GM21786 (cell line): ENCODE data around the gene COL23A1.

ENCODE experiments used
- ATAC-seq: cut with Tn5 transposase; IDR thresholded peaks from one replicate; pipeline ENCODE4 v1.9.1; 2021; ENCODE audit not compliant: unreplicated experiment

Gene COL23A1

GRCh38 chr5:178483620-178484019, 106.6 kb downstream of the COL23A1 start:
- no peak for ATAC-seq

- no peak for ATAC-seq
Observed at GRCh38 chr5:178479261-178479660, 110.9 kb downstream of the COL23A1 start.

- ATAC-seq: no peak
Observed at GRCh38 chr5:178478370-178478769, 111.8 kb downstream of the COL23A1 start.

- no peak for ATAC-seq
Observed at GRCh38 chr5:178477802-178478201, 112.4 kb downstream of the COL23A1 start.

- no peak for ATAC-seq
Observed at GRCh38 chr5:178476972-178477754, 113.0 kb downstream of the COL23A1 start.

GRCh38 chr5:178476531-178476930, 113.7 kb downstream of the COL23A1 start:
- no peak for ATAC-seq

- ATAC-seq: no peak
Observed at GRCh38 chr5:178475422-178475821, 114.8 kb downstream of the COL23A1 start.

GRCh38 chr5:178474562-178475184, 115.5 kb downstream of the COL23A1 start:
- ATAC-seq: no peak

- no peak for ATAC-seq
Observed at GRCh38 chr5:178473854-178474253, 116.3 kb downstream of the COL23A1 start.

GRCh38 chr5:178472138-178472537, 118.1 kb downstream of the COL23A1 start:
- ATAC-seq: no peak

- ATAC-seq: no peak
Observed at GRCh38 chr5:178471711-178472110, 118.5 kb downstream of the COL23A1 start.

GRCh38 chr5:178470760-178471025, 119.5 kb downstream of the COL23A1 start:
- no peak for ATAC-seq

GRCh38 chr5:178469975-178470759, 120.0 kb downstream of the COL23A1 start:
- no peak for ATAC-seq

- ATAC-seq: no peak
Observed at GRCh38 chr5:178469011-178469974, 120.9 kb downstream of the COL23A1 start.

- ATAC-seq: no peak
Observed at GRCh38 chr5:178468196-178468685, 122.0 kb downstream of the COL23A1 start.

GRCh38 chr5:178467568-178468195, 122.5 kb downstream of the COL23A1 start:
- no peak for ATAC-seq

GRCh38 chr5:178467205-178467567, 123.0 kb downstream of the COL23A1 start:
- no peak for ATAC-seq

- no peak for ATAC-seq
Observed at GRCh38 chr5:178466342-178466741, 123.9 kb downstream of the COL23A1 start.

GRCh38 chr5:178465861-178466288, 124.3 kb downstream of the COL23A1 start:
- ATAC-seq: no peak

GRCh38 chr5:178465228-178465860, 124.8 kb downstream of the COL23A1 start:
- ATAC-seq: no peak
